G401.6 (cell line): ENCODE data around the gene PLAAT3.
"Not testable (repeated sequence)": the region's sequence is repeated elsewhere in the genome, so short reads cannot be mapped to it uniquely, and the experiment has no call there.

Experiments
- FAIRE-seq: peaks from 2 replicates; lab custom pipeline; 2012; peaks lifted over from hg19 to GRCh38; lab: Jason Lieb, UNC

The PLAAT3 gene

GRCh38 chr11:63608353-63609345, 5.6 kb downstream of the PLAAT3 start:
- no peak for FAIRE-seq

DNA sequence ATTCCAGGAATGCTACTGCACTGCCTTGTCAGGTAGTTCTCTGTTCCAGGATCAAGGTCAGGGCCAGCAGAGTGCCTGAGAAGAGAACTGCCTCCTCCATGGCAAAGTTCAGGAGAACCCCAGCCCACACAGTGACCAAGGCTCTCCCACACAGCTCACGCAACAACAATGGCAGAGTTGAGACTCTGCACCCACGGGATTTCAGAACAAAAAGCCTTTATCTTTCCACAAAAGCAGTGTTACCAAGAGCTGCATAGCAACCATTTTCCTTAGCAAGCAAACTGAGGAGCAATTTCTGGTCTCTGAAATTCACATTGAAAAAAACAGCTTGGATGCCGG, 11.1 kb downstream of the PLAAT3 start:
- FAIRE-seq = no peak

GRCh38 chr11:63602290-63603179, 11.7 kb downstream of the PLAAT3 start:
- not testable (repeated sequence) for FAIRE-seq

DNA sequence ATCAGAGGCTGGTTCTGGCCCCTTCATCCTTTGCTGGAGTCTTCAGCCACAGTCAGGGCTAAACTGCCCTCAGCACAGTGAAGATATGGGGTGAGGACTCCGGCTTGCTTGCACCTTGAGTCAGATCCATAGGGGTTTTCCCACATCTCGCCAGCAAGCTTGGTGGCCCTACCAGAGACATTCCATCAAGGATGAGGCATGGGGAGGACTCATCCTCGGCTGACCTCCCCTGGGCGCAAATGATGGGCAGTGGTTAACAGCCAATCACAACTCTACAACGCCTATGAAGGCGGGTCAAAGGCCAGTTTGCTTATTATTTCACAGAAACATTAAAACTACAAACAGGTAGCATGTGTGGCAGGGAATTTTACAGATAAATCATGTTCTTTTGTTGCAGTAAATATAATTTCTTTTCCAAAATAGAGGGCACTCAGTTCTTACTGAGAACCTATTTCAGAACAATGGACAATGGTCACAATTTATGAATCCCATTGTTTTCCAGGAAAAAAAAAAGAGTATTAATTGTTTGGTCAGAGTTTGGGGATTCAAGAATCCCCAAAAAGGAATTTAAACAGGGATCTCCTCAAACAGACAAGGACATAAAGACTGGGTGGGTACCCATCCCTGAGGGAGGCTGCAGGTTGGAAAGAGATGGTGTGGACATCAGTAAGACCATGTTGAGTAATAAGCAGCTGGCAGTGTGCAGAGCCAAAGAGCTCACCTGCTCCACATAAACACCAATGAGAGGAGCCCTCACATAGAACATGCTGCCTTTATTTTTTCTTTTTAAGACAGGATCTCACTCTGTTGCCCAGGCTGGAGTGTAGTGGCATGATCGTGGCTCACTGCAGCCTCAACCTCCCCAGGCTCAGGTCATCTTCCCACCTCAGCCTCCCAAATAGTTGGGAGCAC, 14.8 kb downstream of the PLAAT3 start:
- no peak for FAIRE-seq

GRCh38 chr11:63598556-63598955, 15.7 kb downstream of the PLAAT3 start:
- FAIRE-seq = no peak

- no peak for FAIRE-seq
Measured at GRCh38 chr11:63595296-63595695, 18.9 kb downstream of the PLAAT3 start.

- FAIRE-seq = no peak
Measured at GRCh38 chr11:63592975-63593395, 21.2 kb downstream of the PLAAT3 start.

DNA sequence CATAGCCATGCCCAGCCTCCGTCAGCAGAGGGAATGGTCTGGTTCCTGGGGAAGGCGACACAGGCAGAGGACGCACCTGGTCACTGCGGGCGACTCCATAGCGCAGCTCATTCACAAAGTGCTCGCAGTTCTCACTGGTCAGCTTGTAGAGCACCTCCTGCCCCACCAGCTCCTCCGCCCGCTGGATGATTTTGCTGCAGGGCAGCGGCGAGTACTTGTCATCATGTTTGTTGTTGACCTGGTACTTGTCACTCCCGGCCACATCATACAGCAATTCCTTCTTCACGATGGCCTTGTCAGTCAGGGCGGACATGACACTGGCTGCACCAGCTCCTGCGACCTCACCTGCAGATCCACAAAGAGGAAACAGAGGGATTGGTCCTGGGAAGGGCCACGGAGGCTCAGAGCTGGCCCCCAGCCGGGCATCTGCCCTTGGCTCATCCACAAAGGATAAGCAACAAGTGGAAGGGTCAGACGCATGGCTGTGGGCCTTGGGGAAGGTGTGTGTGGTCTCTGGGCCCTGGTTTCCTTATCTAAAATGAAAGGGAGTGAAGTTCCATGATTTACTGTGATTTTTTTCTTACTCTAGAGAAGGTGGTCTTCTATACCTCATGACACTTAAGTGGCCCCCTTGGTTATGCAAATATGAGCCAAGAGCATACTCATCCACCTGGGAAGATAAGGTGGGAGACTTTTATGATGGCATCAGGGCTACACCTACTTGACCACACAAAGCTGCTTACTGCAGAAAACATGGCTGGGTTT, 24.0 kb downstream of the PLAAT3 start:
- no peak for FAIRE-seq

DNA sequence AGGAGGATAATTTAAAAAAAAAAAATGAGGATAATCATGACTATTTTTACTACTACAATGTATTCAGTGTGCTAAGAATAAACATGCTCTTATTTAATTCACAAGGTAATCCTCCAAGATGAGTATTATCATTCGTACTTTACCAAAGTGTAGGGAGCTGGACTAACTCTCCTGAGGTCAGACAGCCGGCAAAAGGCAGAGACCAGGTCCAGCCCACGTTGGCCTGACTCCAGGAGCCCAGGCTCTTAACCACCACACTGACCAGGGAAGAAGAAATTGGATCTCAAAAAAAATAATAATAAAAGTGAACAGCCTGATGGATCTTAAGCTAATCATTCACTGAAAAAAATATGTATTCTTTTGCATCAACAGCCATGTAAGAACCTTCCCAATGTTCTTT, 25.2 kb downstream of the PLAAT3 start:
- FAIRE-seq = no peak

- no peak for FAIRE-seq
Measured at GRCh38 chr11:63586451-63587166, 27.6 kb downstream of the PLAAT3 start.

DNA sequence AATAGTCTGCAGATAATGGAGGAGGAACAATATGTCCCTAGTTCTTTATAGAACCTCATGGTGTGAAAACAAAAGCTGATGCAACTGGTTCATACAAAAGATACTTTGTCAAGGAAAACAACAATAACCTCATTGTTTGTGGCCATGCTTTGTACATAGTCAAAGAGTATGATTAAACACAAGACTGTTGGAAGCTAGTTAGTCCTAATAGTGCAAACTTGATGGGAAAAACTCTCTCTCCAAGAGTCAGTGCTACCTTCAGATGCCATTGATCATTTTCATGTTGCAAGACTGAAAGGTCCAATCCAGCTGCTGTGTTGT, 30.9 kb downstream of the PLAAT3 start:
- FAIRE-seq = no peak

- FAIRE-seq = not testable (repeated sequence)
Measured at GRCh38 chr11:63581224-63581623, 33.0 kb downstream of the PLAAT3 start.

DNA sequence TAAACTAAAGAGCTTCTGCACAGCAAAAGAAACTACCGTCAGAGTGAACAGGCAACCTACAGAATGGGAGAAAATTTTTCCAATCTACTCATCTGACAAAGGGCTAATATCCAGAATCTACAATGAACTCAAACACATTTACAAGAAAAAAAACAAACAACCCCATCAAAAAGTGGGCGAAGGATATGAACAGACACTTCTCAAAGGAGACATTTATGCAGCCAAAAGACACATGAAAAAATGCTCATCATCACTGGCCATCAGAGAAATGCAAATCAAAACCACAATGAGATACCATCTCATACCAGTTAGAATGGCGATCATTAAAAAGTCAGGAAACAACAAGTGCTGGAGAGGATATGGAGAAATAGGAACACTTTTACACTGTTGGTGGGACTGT, 35.4 kb downstream of the PLAAT3 start:
- not testable (repeated sequence) for FAIRE-seq

DNA sequence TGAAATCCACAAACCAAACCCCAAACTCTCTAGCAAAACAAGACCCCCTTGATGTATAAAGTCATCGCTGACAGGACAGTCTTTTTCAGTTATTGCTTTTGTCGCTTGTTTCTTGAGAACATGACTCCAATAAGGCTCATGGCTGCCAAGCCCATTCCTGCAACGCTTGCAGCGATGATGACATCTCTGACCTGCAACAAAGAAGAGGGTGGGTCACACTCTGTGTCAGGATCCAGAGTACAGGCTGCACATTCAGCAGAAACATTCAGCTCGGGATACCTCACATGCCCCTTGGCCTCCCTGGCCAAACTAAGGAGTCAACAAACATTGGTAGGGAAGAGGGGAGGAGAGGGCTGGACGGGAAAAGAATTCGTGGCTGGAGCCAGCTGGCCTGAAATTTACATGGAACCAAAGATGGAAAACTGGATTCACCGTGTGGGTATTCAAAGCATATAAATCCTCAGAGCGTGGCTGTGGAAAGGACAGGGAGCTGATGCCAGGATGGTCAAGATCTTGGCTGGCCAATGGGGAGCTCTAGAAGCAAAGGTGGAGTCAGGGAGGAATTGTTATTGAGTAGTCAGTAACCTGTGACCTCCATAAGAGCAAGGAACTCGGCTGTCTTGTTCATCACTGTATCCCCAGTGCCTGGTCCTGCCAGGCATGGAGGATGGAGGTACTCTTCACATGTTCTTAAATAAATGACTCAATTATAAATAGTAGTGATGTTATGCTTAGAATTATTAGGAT, 39.2 kb downstream of the PLAAT3 start:
- FAIRE-seq = no peak

DNA sequence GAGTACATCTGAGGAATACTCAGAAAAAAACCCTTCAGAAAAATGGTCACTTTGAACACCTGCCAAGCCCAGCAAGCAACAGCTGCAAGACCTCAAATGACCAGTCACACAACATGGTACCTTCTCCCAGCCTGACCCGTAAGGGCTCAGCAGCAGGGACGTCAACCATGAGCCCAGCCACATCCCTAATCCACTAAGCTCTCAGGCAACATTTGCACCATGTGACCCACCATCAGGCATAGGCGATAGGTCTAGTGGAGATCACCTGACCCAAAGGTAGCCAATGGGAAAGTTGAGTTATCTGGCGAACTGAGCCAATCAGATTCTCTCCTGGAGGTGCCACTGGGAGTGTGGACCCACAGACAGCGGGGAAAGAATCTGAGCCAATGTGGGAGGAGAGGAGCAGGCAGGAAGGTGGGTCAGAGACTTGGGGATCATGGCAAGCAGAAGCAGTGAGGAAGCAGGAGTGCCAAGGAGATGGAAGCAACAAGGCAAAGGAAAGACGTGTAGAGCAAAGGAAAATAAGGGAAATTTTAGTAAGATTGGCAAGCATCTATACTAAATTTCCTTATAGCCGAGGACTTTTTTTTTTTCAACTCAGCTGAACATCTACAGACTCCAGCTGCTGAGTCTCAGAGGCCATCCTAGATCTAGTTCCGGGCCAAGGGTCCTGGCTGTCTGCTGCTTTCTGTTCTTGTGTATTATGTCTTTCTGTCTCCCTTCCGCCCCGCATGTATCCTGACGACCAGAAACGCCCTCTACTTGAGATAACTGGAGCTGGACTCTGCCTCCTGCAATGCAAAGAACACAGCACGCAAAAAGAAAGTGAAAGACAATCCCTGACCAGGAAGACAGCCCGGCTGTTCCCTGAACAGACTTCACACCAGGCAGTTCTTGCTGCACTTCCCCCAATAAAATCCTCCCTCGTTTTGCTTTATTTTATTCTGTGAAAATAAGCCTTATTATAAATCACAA, 40.1 kb downstream of the PLAAT3 start:
- FAIRE-seq = no peak

DNA sequence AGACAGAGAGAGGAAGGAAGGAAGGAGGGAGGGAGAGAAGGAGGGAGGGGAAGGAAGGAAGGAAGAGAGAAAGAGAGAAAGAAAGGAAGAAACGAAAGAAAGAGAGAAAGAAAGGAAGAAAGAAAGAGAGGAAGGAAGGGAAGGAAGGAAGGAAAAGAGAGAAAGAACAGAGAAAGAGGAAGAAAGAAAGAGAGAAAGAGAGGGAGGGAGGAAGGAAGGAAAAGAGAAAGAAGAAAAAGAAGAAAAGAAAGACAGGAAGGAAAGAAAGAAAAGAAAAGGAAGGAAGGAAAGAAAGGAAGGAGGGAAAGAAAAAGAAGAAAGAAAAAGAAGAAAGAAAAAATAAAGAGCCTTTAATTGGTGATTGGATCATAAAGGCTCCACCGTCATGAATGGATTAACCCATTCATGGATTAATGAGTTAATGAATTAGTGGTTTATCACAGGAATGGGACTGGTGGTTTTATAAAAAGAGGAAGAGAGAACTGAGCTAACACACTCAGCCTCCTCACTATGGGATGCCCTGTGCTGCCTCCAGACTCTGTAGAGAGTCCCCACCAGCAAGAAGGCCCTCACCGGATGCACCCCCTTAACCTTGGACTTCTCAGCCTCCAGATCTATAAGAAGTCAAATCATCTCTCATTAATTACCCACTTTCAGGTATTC, 42.1 kb downstream of the PLAAT3 start:
- no peak for FAIRE-seq

DNA sequence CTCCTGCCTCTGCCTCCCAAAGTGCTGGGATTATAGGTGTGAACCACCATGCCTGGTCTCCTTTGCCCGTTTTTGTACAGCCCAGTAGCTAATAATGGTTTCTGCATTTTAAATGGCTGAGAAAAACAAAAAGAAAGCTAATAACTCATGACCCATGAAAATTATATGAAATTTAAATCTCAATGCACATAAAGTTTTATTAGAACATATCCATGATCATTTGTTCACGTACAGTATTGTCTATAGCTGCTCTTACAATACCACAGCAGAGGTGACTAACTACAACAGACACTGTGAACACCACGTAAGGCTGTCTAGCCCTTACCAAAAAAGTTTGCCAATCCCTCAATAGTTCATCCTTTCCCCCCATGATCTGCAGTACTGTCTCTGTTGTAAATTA, 44.7 kb downstream of the PLAAT3 start:
- FAIRE-seq = no peak
